Testis (tissue), 2 donors: Measurements from ENCODE around the gene GRM7.

Experiments
- CTCF ChIP-seq, 3 experiments: fragments of 450-650 bp in 2 of 3; fragments of 200-600 bp in 1 of 3; sonication (generic) in 1 of 3; IDR thresholded peaks; one replicate each; pipeline ENCODE4 v1.5.1; 2016 to 2019; ENCODE audit warnings: antibody characterized with exemption in 3 of 3, mild to moderate bottlenecking in 2 of 3, moderate library complexity in 1 of 3
- POLR2A ChIP-seq: fragments of 450-650 bp; IDR thresholded peaks from one replicate; pipeline ENCODE4 v1.6.1; 2017; ENCODE audit warnings: antibody characterized with exemption, mild to moderate bottlenecking, moderate library complexity

GRCh38 chr3:7577513-7577912 lies 716.6 kb downstream of the GRM7 start:
- no peak for TF ChIP-seq CTCF (IDR thresholded peaks at IDR 0.05)
- TF ChIP-seq POLR2A, result no peak
